ENCODE results near the gene SUN5.

- no peak for TF ChIP-seq CTCF (IDR thresholded peaks at IDR 0.05)
- TF ChIP-seq POLR2AphosphoS5 (IDR thresholded peaks at IDR 0.05; ENCODE audit: low read depth, low read length) = no peak
- no peak for TF ChIP-seq REST (IDR thresholded peaks at IDR 0.05; ENCODE audit: insufficient read depth in 1 of 2, low read depth in 2 of 2, low read length in 1 of 2)
- TF ChIP-seq TCF7L2 (IDR thresholded peaks at IDR 0.05; ENCODE audit: low read depth, low read length) = no peak
Observed at GRCh38 chr20:32983459-32984112, 20.6 kb downstream of the SUN5 start.

Measured in Panc1 (cell line).